Trophoblast cell (in vitro differentiated cells and primary cell): ENCODE measurements around the gene IP6K3.

Experiments
- DNase-seq, 2 donors: peaks; one replicate each; pipeline ENCODE4 v3.0.0-alpha.2; 2016
- H2AFZ ChIP-seq: 2 replicates; pipeline ENCODE4 v1.6.1; 2013; ENCODE audit warnings: low read length, moderate library complexity, mild to moderate bottlenecking; ENCODE audit not compliant: insufficient read depth, poor library complexity
- H2AK5ac ChIP-seq: 2 replicates; pipeline ENCODE4 v1.6.1; 2013; ENCODE audit warnings: mild to moderate bottlenecking, low read length
- H2BK120ac ChIP-seq: 2 replicates; pipeline ENCODE4 v1.6.1; 2013; ENCODE audit warnings: low read length, mild to moderate bottlenecking, moderate library complexity; ENCODE audit not compliant: insufficient read depth, poor library complexity
- H2BK12ac ChIP-seq: 2 replicates; pipeline ENCODE4 v1.6.1; 2013; ENCODE audit warnings: mild to moderate bottlenecking, low read length, moderate library complexity
- H2BK5ac ChIP-seq: 2 replicates; pipeline ENCODE4 v1.6.1; 2013; ENCODE audit warnings: low read length, low read depth, moderate library complexity, mild to moderate bottlenecking; ENCODE audit not compliant: poor library complexity
- H3K14ac ChIP-seq: 2 replicates; pipeline ENCODE4 v1.6.1; 2013; ENCODE audit warnings: mild to moderate bottlenecking, low read length
- H3K18ac ChIP-seq: 2 replicates; pipeline ENCODE4 v1.6.1; 2013; ENCODE audit warnings: mild to moderate bottlenecking, low read length
- H3K23ac ChIP-seq: 2 replicates; pipeline ENCODE4 v1.6.1; 2013; ENCODE audit warnings: low read length
- H3K27ac ChIP-seq: 2 replicates; pipeline ENCODE4 v1.5.1; 2013; ENCODE audit warnings: low read depth, mild to moderate bottlenecking, inconsistent platforms, low read length, moderate library complexity
- H3K27me3 ChIP-seq: 2 replicates; pipeline ENCODE4 v1.6.1; 2013; ENCODE audit warnings: inconsistent platforms, mild to moderate bottlenecking, low read length, moderate library complexity; ENCODE audit not compliant: insufficient read depth
- H3K36me3 ChIP-seq, 2 experiments: 1 replicate in 1 of 2; 2 replicates in 1 of 2; pipeline ENCODE4 v1.6.1; 2013; ENCODE audit warnings: low read length in 2 of 2, mild to moderate bottlenecking in 2 of 2, moderate library complexity in 1 of 2; ENCODE audit not compliant: insufficient read depth in 2 of 2, control insufficient read depth in 1 of 2
- H3K4ac ChIP-seq: 2 replicates; pipeline ENCODE4 v1.6.1; 2013; ENCODE audit warnings: low read depth, mild to moderate bottlenecking, low read length, moderate library complexity
- H3K4me1 ChIP-seq, 2 experiments: 1 replicate in 1 of 2; 2 replicates in 1 of 2; pipeline ENCODE4 v1.6.1; 2013; ENCODE audit warnings: low read length in 2 of 2, mild to moderate bottlenecking in 2 of 2, moderate library complexity in 1 of 2; ENCODE audit not compliant: insufficient read depth in 2 of 2, control insufficient read depth in 1 of 2
- H3K4me2 ChIP-seq: 2 replicates; pipeline ENCODE4 v1.6.1; 2013; ENCODE audit warnings: inconsistent platforms, mild to moderate bottlenecking, low read length, moderate library complexity
- H3K4me3 ChIP-seq: 2 replicates; pipeline ENCODE4 v1.5.1; 2013; ENCODE audit warnings: mild to moderate bottlenecking, low read depth, low read length, inconsistent platforms
- H3K79me1 ChIP-seq: one replicate; pipeline ENCODE4 v1.6.1; 2013; ENCODE audit warnings: low read length
- H3K79me2 ChIP-seq: 2 replicates; pipeline ENCODE4 v1.6.1; 2013; ENCODE audit warnings: low read length, mild to moderate bottlenecking; ENCODE audit not compliant: control insufficient read depth, insufficient read depth, poor library complexity
- H3K9ac ChIP-seq: 2 replicates; pipeline ENCODE4 v1.6.1; 2013; ENCODE audit warnings: mild to moderate bottlenecking, low read length
- H3K9me3 ChIP-seq: 2 replicates; pipeline ENCODE4 v1.6.1; 2013; ENCODE audit warnings: low read depth, mild to moderate bottlenecking, control low read depth, inconsistent platforms, low read length; ENCODE audit not compliant: insufficient read depth
- H4K12ac ChIP-seq: 2 replicates; pipeline ENCODE4 v1.6.1; 2013; ENCODE audit warnings: low read depth, mild to moderate bottlenecking, low read length, moderate library complexity
- H4K8ac ChIP-seq: 2 replicates; pipeline ENCODE4 v1.6.1; 2013; ENCODE audit warnings: low read depth, mild to moderate bottlenecking, low read length, moderate library complexity
- H4K91ac ChIP-seq: one replicate; pipeline ENCODE4 v1.6.1; 2013; ENCODE audit warnings: low read depth, mild to moderate bottlenecking, low read length, moderate library complexity
- WGBS: extraction: QIAGEN DNeasy Blood & Tissue Kit; methylation state at CpG from one replicate; pipeline ENCODE4 v1.1.7; 2013; ENCODE audit warnings: missing lambda C conversion rate; ENCODE audit not compliant: insufficient read length, insufficient coverage; ENCODE audit errors: extremely low coverage; 5-methylcytosine and 5-hydroxymethylcytosine counted together

IP6K3 gene

DNA sequence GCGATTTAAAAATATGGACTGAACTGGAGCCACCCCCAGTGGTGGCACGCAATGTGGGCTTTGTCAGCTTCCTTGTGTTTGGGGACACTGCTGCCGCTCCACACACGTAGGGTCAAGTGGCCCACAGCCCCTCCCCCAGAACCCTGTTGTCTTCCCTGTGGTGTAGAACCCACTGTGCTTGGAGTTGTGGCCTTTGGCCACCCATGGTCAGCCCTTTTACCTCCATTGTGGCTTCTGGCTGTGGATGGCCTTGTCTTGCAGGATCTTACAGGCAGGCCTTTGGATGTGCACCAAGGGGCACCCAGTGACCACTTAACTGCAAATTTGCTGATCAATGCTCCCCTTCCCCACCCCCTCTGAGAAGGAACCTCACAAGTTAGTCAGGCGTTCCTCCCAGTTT is 44.2 kb upstream of the IP6K3 start:
- H2AFZ ChIP-seq = no peak overlapping the region
- no peak overlapping the region for H3K4me3 ChIP-seq
- H3K4me1 ChIP-seq = peaks cover 11 to 21% of the 10 kb centered on the region in 2 experiments
- peaks cover 14% of the 10 kb centered on the region for H3K79me1 ChIP-seq
- H4K8ac ChIP-seq = no peak overlapping the region
- H4K91ac ChIP-seq = no peak overlapping the region
- H3K4ac ChIP-seq = no peak overlapping the region
- WGBS = no CpG with 5 or more reads among the region's 5 CpGs
- no peaks in the 10 kb centered on the region for H3K36me3 ChIP-seq
- H4K12ac ChIP-seq = no peak overlapping the region
- H3K79me2 ChIP-seq = peaks cover 9% of the 10 kb centered on the region
- no peak overlapping the region for H2BK12ac ChIP-seq
- H3K18ac ChIP-seq = no peak overlapping the region
- no peak overlapping the region for H3K14ac ChIP-seq
- H3K9me3 ChIP-seq = no peaks in the 10 kb centered on the region
- H2BK120ac ChIP-seq = no peak overlapping the region
- no peak overlapping the region for H2BK5ac ChIP-seq
- H3K27ac ChIP-seq = no peak overlapping the region
- no peak overlapping the region for H3K4me2 ChIP-seq
- no peaks in the 10 kb centered on the region for H3K27me3 ChIP-seq
- H3K9ac ChIP-seq = no peak overlapping the region
- no peak overlapping the region for H3K23ac ChIP-seq
- DNase-seq = no peak
- no peak overlapping the region for H2AK5ac ChIP-seq

GRCh38 chr6:33790379-33790778 is 43.7 kb upstream of the IP6K3 start:
- Histone ChIP-seq H2AFZ (no peak overlapping the region), H3K4me1 (peaks cover 11 to 21% of the 10 kb centered on the region in 2 experiments), H3K27me3 (no peaks in the 10 kb centered on the region), H3K4ac (no peak overlapping the region), H3K36me3 (no peaks in the 10 kb centered on the region), H2AK5ac (no peak overlapping the region), H4K8ac (no peak overlapping the region), H3K9ac (no peak overlapping the region), H3K79me2 (peaks cover 9% of the 10 kb centered on the region), H3K9me3 (no peaks in the 10 kb centered on the region), H3K14ac (no peak overlapping the region), H4K12ac (no peak overlapping the region), H2BK120ac (no peak overlapping the region), H3K27ac (no peak overlapping the region), H3K79me1 (peaks cover 14% of the 10 kb centered on the region), H2BK5ac (no peak overlapping the region), H4K91ac (no peak overlapping the region), H2BK12ac (no peak overlapping the region), H3K4me2 (no peak overlapping the region), H3K23ac (no peak overlapping the region), H3K4me3 (no peak overlapping the region), H3K18ac (no peak overlapping the region)
- WGBS = no CpG with 5 or more reads among the region's 2 CpGs
- DNase-seq = no peak

DNA sequence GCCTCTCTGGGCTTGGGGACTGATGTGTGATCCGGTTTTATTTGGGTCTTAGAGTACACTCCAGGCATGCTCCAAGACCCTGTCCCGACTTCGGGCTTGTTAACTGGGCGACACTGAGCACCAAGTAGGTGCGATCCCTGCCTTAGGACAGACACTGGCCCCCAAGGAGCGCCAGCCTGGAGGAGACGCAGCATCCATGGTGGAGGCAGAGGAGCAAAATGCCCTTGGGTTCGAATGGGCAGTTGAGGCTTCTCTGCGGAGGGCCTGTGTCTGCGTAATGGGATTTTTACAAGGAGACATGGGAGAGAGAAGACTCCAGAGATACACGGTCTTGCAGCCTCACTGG is 42.8 kb upstream of the IP6K3 start:
- H3K23ac ChIP-seq = no peak overlapping the region
- H3K27ac ChIP-seq = no peak overlapping the region
- peak overlapping the region; percentile 42 for H2AFZ ChIP-seq
- peak overlapping the region; percentile 57 for H3K18ac ChIP-seq
- peak overlapping the region; percentile 78 for H4K91ac ChIP-seq
- peak overlapping the region; percentile 49 for H3K4ac ChIP-seq
- H3K4me1 ChIP-seq = peaks cover 6 to 13% of the 10 kb centered on the region in 2 experiments
- no peak overlapping the region for H3K4me3 ChIP-seq
- H2BK12ac ChIP-seq = no peak overlapping the region
- H3K79me2 ChIP-seq = peaks cover 9% of the 10 kb centered on the region
- peak overlapping the region; percentile 15 for H2BK120ac ChIP-seq
- H3K9ac ChIP-seq = no peak overlapping the region
- no peaks in the 10 kb centered on the region for H3K9me3 ChIP-seq
- H2BK5ac ChIP-seq = no peak overlapping the region
- H3K36me3 ChIP-seq = peaks cover 5 to 8% of the 10 kb centered on the region in 2 experiments
- H3K4me2 ChIP-seq = peak overlapping the region; percentile 52
- no CpG with 5 or more reads among the region's 11 CpGs for WGBS
- H3K27me3 ChIP-seq = no peaks in the 10 kb centered on the region
- peak overlapping the region; percentile 85 for H2AK5ac ChIP-seq
- peak overlapping the region; percentile 23 for H4K12ac ChIP-seq
- peak overlapping the region; percentile 86 for H4K8ac ChIP-seq
- no peak for DNase-seq
- H3K14ac ChIP-seq = peak overlapping the region; percentile 46
- H3K79me1 ChIP-seq = peaks cover 14% of the 10 kb centered on the region

- peaks cover 9% of the 10 kb centered on the region for H3K79me2 ChIP-seq
- H3K4ac ChIP-seq = peak within 1 kb of the TSS; percentile 59
- H4K91ac ChIP-seq = peak within 1 kb of the TSS; percentile 84
- H2AK5ac ChIP-seq = peak within 1 kb of the TSS; percentile 85
- peak within 1 kb of the TSS; percentile 74 for H3K27ac ChIP-seq
- peaks cover 9 to 12% of the 10 kb centered on the region in 2 experiments for H3K36me3 ChIP-seq
- H3K4me3 ChIP-seq = peak within 1 kb of the TSS; percentile 90
- peak within 1 kb of the TSS; percentile 50 for H2BK5ac ChIP-seq
- H3K4me2 ChIP-seq = peak within 1 kb of the TSS; percentile 80
- peak within 1 kb of the TSS; percentile 80 for H2BK120ac ChIP-seq
- H3K14ac ChIP-seq = peak within 1 kb of the TSS; percentile 75
- no CpG with 5 or more reads among the region's 86 CpGs for WGBS
- H3K9me3 ChIP-seq = no peaks in the 10 kb centered on the region
- peak within 1 kb of the TSS; percentile 87 for H4K8ac ChIP-seq
- peaks cover 14% of the 10 kb centered on the region for H3K79me1 ChIP-seq
- peak within 1 kb of the TSS; percentile 57 for H3K18ac ChIP-seq
- H2AFZ ChIP-seq = peak within 1 kb of the TSS; percentile 68
- no peak within 1 kb of the TSS for H2BK12ac ChIP-seq
- H3K27me3 ChIP-seq = no peaks in the 10 kb centered on the region
- no peak within 1 kb of the TSS for H3K23ac ChIP-seq
- H4K12ac ChIP-seq = peak within 1 kb of the TSS; percentile 68
- H3K9ac ChIP-seq = peak within 1 kb of the TSS; percentile 87
- H3K4me1 ChIP-seq = peaks cover 6 to 13% of the 10 kb centered on the region in 2 experiments
- DNase-seq = peak; percentile 82 to 96
Observed at GRCh38 chr6:33788694-33789549, 42.2 kb upstream of the IP6K3 start, which contains the start of gene LEMD2. Gene LEMD2, minus strand, starts transcription at chr6:33789130. Its CDS starts 14 bp downstream, at chr6:33789116.
